A673 (cell line): ENCODE measurements around the gene ALG8.

Experiments used
- EZH2 ChIP-seq: fragments of 200-600 bp; sonication (generic); IDR thresholded peaks from 2 replicates; pipeline ENCODE4 v1.6.1; 2017; ENCODE audit warnings: borderline replicate concordance, low read depth, mild to moderate bottlenecking, mixed read lengths, antibody characterized with exemption, low read length; ENCODE audit not compliant: poor library complexity, severe bottlenecking
- TF ChIP-seq, protein P1 (sequence below): fragments of 300-800, 200-600 bp; sonication (generic); conservative IDR thresholded peaks from 2 replicates; pipeline ENCODE4 v1.5.1; 2017; ENCODE audit warnings: low read depth, mild to moderate bottlenecking, antibody characterized with exemption, low read length, moderate library complexity, mixed read lengths

DNA sequence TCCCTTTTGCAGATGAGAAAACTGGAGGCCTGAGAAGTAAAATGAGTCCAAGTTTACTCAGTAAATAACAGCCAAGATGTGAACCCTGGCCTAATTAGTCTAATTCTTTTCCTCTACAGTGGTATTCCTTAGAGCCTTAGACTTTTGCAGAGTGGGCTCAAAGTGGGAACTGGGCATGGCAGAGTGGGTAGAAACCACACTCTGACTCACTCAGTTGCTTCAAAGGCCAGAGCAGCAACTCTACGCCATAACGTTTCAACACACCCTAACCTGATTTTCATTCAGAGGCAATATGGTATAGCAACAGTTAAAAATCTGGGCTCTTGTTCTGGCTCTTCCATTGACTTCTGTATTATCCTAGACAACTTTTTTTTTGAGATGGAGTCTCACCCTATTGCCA is 73.0 kb downstream of the ALG8 start:
- TF ChIP-seq, protein P1, sequence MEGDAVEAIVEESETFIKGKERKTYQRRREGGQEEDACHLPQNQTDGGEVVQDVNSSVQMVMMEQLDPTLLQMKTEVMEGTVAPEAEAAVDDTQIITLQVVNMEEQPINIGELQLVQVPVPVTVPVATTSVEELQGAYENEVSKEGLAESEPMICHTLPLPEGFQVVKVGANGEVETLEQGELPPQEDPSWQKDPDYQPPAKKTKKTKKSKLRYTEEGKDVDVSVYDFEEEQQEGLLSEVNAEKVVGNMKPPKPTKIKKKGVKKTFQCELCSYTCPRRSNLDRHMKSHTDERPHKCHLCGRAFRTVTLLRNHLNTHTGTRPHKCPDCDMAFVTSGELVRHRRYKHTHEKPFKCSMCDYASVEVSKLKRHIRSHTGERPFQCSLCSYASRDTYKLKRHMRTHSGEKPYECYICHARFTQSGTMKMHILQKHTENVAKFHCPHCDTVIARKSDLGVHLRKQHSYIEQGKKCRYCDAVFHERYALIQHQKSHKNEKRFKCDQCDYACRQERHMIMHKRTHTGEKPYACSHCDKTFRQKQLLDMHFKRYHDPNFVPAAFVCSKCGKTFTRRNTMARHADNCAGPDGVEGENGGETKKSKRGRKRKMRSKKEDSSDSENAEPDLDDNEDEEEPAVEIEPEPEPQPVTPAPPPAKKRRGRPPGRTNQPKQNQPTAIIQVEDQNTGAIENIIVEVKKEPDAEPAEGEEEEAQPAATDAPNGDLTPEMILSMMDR: no peak
- no peak for TF ChIP-seq EZH2
